GM18526 (cell line): Measurements from ENCODE around the gene BMPR2.

Experiments used
- POLR2A ChIP-seq: IDR thresholded peaks from 3 replicates; pipeline ENCODE4 v1.6.1; 2011; ENCODE audit not compliant: insufficient read length; ENCODE audit errors: extremely low read depth

Gene BMPR2

DNA sequence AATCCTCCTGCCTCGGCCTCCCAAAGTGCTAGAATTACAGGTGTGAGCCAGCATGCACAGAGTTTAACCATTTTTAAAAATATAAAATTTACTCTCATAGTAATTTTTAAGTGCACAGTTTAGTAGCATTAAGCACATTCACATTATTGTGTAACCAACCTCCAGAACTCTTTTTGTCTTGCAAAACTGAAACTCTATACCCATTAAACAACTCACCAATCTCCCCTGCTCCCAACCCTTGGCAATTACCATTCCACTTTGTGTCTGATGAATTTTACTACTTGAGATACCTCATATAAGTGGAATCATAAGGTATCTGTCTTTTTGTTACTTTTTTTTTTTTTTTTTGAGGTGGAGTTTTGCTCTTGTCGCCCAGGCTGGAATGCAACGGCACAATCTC is 112.5 kb downstream of the BMPR2 start:
- no peak for TF ChIP-seq POLR2A

DNA sequence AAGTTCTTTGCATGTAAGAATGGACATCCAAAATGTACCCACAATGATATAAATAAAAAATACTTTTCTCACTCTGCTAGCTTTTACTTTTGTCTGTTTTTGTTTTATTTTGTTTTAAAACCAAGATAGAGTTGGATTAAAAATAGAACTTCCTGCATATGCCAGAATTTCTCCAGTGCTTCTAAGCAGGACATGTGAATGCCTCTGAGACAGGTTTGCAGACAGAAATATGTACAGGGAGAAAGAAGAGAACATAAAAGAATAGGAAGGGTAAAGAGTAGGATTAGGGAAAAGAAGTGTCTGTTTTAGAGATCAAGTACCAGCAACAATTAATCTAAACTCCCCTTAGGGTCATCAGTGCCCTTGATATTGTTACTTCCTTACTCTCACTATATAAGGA is 114.4 kb downstream of the BMPR2 start:
- no peak for TF ChIP-seq POLR2A

DNA sequence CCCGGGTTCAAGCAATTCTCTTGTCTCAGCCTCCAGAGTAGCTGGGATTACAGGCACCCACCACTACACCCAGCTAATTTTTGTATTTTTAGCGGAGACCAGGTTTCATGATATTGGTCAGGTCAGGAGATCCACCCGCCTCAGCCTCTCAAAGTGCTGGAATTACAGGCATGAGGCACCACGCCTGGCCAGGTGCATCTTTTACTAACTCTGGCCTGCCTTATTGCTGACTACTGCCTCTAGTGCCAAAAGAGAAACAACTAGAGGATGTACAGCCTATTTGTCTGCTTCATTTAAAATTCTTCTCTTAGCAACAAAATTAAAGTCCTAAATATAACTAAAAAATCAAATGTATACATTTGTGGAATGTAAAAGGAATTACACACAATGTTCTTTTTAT is 115.4 kb downstream of the BMPR2 start:
- TF ChIP-seq POLR2A, result no peak

DNA sequence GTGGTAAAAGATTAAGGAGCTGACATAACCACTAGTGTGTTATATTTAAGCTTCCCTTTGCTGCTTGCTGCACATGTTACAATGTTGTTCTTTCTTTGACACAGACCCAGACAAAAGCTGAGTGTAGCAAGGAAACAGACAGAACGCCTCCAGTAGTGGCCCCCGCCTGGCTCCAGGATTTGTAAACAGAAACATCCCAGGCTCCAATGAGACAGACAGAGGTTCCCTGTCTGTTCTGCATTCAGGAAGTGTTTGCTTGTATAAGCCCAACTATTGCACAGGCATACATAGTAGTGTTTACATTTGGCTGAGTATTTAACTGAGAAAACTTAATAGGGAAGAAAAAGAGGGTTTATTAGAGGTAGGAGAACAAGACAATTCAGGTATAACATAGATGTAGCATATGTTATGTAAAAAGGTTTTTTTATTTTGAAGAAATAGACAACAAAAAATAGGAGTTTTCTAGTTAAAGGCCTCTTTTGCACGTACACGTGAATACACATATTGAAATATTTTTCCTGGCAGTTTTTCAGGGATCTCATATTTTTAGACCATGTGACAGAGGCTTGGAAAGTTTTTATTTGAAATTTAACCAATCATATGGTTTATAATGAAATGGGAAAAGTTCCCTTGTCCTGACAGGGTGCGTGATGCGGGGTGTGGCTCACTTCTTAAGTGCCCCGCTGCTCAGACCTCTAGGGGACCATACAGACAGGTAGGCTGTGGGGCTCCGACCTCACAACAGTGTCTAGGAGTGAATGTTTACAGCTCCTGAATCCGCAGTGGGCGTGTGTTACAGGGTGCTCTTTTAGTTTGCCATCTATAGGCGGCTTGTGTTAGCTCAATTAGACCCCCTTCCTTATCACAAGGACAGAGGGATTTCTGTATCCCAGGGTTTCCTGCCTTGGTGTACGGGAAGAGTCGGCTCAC is 118.4 kb downstream of the BMPR2 start:
- no peak for TF ChIP-seq POLR2A

DNA sequence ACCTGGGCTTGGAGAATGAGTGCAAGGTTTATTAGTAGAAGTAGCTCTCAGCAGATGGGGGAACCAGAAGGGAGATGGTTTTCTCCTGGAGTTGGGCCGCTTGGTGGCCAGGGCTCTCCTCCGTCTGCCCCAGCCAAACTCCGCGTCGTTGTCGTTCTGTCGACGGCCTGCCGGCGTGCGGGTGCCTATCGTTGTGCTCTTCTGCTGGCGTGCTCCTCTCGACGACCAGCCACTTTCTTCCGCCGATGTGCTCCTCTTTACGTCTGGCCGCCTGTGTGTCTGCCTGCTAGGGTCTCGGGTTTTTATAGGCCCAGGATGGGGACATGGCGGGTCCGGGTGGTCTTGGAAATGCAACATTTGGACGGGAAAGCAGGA is 119.1 kb downstream of the BMPR2 start:
- TF ChIP-seq POLR2A, result no peak

DNA sequence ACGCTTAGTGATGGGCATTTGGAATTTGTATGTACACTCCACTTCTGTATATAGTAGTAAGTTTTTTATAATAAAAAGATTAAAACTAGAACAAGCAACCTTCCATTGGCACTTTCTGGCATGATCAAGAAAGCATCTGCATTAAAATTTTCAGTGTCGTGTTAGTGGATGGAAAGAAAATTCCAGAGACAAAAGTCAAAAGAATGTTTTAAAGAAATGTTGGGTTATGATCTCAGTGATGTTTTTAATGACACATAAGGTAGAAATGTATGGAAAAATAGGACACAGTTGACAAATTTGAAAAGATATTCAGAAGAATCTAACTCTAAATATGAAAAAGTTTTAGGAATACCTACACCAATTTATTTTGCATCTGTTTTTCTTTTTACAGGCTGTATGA is 132.6 kb downstream of the BMPR2 start:
- TF ChIP-seq POLR2A, result no peak

DNA sequence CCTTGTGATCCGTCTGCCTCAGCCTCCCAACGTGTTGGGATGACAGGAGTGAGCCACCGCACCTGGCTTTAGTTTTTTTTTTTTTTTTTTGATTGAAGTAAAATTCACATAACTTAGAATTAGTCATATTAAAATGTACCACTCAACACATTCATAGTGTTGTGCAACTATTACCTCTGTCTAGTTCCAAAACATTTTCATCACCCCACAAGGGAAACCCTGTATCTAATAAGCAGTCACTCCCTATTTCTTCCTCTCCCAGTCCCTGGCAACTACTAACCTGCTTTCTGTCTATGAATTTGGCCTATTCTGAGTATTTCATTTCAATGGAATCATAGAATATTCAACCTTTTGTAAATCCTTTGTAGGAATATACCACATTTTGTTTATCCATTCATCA is 134.8 kb downstream of the BMPR2 start:
- TF ChIP-seq POLR2A, result no peak

DNA sequence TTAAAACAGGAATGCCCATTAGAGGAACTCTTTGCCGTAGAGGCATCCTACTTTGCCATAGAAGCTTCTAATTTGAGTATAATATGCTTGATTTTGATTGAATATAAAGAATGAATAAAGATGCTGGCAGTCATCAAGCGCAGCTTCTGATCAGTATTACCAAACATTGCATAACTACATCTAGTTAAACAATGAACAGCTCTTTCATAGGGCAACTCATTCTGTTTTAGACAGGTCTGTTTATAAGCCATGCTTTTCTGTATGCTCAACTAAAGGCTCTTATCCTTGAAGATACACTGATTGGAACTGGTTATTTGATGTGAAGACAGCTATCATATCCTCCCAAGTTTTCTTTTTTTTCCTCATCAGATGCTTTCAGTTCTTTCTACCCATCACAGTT is 136.0 kb downstream of the BMPR2 start:
- no peak for TF ChIP-seq POLR2A

DNA sequence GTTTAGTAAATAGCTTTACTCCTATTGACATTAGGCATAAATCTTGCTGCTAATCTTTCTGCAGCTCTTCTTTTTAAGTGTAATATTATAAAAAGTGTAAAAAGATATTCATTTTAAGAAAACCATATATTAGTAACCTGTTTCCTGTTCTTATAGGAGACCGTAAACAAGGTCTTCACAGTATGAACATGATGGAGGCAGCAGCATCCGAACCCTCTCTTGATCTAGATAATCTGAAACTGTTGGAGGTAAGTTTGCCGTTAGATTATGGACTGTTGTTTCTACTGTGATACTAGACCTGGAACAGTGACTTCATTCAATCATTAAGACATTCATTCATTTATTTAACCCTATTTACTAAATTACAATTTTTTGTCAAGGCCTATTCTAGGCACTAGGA is 138.6 kb downstream of the BMPR2 start:
- no peak for TF ChIP-seq POLR2A

DNA sequence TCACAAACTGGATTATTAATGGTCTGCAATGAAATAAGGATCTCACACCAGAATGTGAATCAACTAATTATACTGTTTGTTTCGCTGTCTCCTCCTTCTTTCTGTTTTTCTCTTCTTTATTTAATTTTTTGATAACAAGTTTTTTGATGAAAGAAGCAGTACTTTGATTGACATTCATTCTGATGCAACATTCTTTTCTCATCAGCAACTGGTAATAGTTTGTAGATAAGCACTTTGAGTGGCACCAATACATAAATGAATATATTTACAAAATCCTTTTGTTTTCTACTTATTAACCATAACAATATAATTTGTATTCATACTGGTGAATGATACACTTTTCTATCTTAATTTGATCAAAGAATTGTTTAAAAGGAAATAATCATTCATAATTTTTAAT is 143.3 kb downstream of the BMPR2 start:
- no peak for TF ChIP-seq POLR2A

DNA sequence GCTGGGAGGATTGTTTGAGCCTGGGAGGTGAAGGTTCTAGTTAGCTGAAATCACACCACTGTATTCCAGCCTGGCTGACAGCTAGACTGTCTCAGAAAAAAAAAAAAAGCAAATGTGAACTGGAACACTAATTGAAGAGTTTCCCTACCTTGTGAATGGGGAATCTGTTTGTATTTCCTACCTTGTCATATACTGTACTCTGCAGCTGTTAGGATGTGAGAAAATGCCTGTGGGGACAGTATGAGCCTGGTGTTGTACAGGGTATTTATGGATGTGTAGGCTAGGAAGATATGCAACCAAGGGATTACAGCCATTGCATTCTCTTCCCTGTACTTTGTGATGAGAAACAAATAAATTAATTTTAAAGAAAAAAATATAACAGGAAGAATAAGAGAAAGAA is 145.3 kb downstream of the BMPR2 start:
- TF ChIP-seq POLR2A, result no peak

DNA sequence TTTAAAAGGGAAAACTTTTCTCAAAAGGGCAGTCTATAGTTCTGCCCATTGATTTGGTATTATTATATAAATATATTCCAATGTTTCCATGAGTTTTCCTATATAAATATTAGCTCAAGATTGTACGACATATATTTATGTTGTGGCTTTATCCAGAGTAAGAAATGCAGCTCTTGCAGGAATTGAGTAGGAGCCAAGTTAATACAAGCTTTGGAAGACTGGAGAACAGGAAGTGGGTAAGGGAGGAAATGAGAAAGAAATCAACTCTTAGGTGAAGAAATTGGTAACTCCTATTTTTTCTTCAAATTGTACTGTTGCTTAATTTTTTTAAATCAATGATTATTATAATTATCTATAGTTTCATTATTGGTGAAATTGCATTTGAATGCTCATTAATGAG is 153.3 kb downstream of the BMPR2 start:
- TF ChIP-seq POLR2A, result no peak

DNA sequence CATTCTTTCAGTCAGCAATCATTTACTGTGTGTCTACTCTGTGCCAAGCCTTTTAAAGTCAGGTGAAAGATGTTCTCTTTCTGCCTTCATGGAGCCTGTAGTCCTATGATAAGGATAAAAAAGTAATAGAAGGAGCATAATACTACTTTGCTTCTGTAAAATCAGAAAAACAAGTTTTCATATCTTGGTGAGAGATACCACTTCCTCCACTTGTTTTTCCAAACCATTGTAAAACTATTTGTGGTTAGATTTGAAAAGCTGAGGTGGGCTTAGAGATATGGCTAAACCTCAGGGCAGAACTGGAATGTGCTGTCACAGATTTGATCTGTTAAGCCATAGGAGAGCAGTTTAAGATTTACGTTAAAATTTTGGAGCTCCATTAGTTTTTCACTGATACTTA is 153.9 kb downstream of the BMPR2 start:
- no peak for TF ChIP-seq POLR2A

DNA sequence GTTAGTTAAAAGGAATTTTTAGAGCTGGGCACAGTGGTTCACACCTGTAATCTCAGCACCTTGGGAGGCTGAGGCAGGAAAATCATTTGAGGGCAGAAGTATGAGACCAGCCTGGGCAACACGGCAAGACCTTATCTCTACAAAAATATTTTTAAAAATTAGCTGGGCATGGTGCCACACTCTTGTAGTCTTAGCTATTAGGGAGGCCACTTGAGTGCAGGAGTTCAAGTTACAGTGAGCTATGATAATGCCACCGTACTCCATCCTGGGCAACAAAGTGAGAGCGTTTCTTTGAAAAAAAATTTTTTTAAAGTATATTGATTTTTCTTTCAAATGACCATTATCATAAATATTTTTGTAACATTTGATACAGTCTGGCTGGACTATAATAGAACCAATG is 165.0 kb downstream of the BMPR2 start:
- no peak for TF ChIP-seq POLR2A

DNA sequence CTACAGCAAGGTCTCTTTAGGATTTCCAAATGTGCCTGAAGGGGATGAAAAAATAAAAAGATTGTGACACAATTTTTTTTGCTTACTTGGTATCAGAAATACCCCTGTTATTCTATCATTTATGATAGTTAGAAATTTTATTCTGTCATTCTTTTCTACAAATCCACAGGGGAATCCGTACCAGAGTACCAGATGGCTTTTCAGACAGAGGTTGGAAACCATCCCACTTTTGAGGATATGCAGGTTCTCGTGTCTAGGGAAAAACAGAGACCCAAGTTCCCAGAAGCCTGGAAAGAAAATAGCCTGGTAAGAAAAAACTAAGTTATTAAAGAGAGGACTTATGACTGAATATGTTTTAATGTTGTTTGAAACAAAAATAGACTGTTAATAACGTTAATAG is 166.0 kb downstream of the BMPR2 start:
- TF ChIP-seq POLR2A, result no peak

DNA sequence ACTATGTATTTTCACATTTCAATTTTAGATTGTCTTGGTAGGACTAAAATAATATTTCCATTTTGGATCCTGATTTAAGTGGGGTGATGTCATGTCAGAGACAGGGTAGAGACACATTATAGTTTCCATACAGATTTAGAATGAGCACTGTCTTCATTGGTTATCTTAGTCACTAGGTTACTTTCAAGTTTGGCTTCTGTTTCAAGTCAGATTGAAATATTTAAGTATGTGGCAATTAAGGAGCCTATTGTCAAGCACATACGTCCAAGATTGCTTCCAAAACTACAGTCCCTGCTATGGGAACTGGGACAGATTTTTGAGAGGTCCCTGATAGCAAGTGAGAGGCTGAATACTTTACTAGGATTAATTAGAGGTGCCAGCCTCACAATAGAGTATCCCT is 169.4 kb downstream of the BMPR2 start:
- TF ChIP-seq POLR2A, result no peak

DNA sequence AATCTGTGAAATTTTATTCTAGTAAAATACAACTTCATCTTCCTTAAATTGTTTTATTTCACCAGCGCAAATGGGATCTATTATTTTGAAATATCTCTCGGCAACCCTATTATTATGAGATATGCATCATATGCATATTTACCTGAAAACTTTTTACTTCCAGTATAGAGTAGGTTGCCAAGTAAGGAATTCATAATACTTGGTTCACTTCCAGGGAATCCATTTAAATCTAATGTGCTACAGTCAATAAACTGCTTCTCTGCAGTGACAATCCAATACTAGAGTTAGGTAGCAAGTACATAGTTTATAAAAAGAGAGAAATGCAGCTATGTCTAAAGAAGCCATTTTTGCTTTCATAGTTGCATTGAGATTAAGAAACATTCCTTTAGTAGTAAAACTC is 169.8 kb downstream of the BMPR2 start:
- TF ChIP-seq POLR2A, result no peak
